H1 (cell line): ENCODE measurements around the gene ARL3. TPM values are rescaled to one million over a fixed set of nuclear protein-coding genes. Genes with fewer than 3 reads are reported as not detected.

Experiments used
- CTCF ChIA-PET: fragments of 300-600 bp; sonication (Branson Sonifier 250); formaldehyde crosslinking; loops from one replicate; lab custom pipeline; 2021; ENCODE audit not compliant: partially characterized antibody; lab: Charles Lee
- POLR2A ChIA-PET: fragments of 300-600 bp; sonication (Branson Sonifier 250); formaldehyde crosslinking; loops from one replicate; lab custom pipeline; 2021; ENCODE audit warnings: inconsistent platforms; ENCODE audit not compliant: partially characterized antibody; lab: Charles Lee
- DNase-seq, 2 experiments: peaks; one replicate each; pipeline versions ENCODE4 v3.0.0 to v3.0.0-alpha.2; 2010 to 2022; ENCODE audit warnings: low spot score in 2 of 2, low read depth in 1 of 2, mixed read lengths in 1 of 2
- FAIRE-seq: peaks from 2 replicates; lab custom pipeline; 2011; peaks lifted over from hg19 to GRCh38; lab: Jason Lieb, UNC
- H2AFZ ChIP-seq: 2 replicates; pipeline ENCODE4 v1.8.1; 2012; ENCODE audit warnings: low read length, inconsistent platforms
- H2AK5ac ChIP-seq: 2 replicates; pipeline ENCODE4 v1.6.1; 2013; ENCODE audit warnings: low read depth, low read length
- H2BK120ac ChIP-seq: replicated peaks from 2 replicates; pipeline ENCODE3; 2013; ENCODE audit warnings: low read depth, low read length, inconsistent platforms
- H2BK12ac ChIP-seq: 2 replicates; pipeline ENCODE4 v1.6.1; 2013; ENCODE audit warnings: low read depth, low read length
- H2BK15ac ChIP-seq: 2 replicates; pipeline ENCODE4 v1.6.1; 2013; ENCODE audit warnings: low read length
- H2BK20ac ChIP-seq: 2 replicates; pipeline ENCODE4 v1.6.1; 2013; ENCODE audit warnings: low read length
- H2BK5ac ChIP-seq: 2 replicates; pipeline ENCODE4 v1.6.1; 2013; ENCODE audit warnings: low read depth, low read length
- H3K14ac ChIP-seq: 2 replicates; pipeline ENCODE4 v1.6.1; 2013; ENCODE audit warnings: inconsistent platforms; ENCODE audit not compliant: insufficient read length
- H3K18ac ChIP-seq: 2 replicates; pipeline ENCODE4 v1.6.1; 2013; ENCODE audit warnings: low read length; ENCODE audit errors: extremely low read depth
- H3K23ac ChIP-seq: 2 replicates; pipeline ENCODE4 v1.6.1; 2013; ENCODE audit warnings: inconsistent platforms; ENCODE audit not compliant: insufficient read length
- H3K23me2 ChIP-seq: 2 replicates; pipeline ENCODE4 v1.6.1; 2013; ENCODE audit warnings: low read depth, low read length
- H3K27ac ChIP-seq: 2 replicates; pipeline ENCODE4 v1.6.1; 2011; ENCODE audit warnings: low read depth, low read length, inconsistent platforms
- H3K27me3 ChIP-seq, 4 experiments: replicated peaks in 1 of 4; 1 replicate in 1 of 4; 2 replicates in 3 of 4; pipeline versions ENCODE4 v1.6.1 to v1.8.1; 2011 to 2013; ENCODE audit warnings: low read length in 3 of 4, mild to moderate bottlenecking in 3 of 4, inconsistent platforms in 2 of 4, mixed read lengths in 2 of 4, moderate library complexity in 1 of 4; ENCODE audit not compliant: control insufficient read depth in 3 of 4, insufficient read depth in 3 of 4; ENCODE audit errors: extremely low read depth in 1 of 4
- H3K36me3 ChIP-seq, 4 experiments: 2 replicates each; pipeline versions ENCODE4 v1.6.1 to v1.8.1; 2011 to 2013; ENCODE audit warnings: mild to moderate bottlenecking in 4 of 4, low read length in 3 of 4, moderate library complexity in 2 of 4, control low read depth in 1 of 4, inconsistent platforms in 1 of 4; ENCODE audit not compliant: insufficient read depth in 4 of 4, control insufficient read depth in 2 of 4
- H3K4ac ChIP-seq: replicated peaks from 2 replicates; pipeline ENCODE3; 2013; ENCODE audit warnings: low read length, low read depth, mixed read lengths, inconsistent platforms; ENCODE audit not compliant: insufficient read length
- H3K4me1 ChIP-seq, 4 experiments: replicated peaks in 1 of 4; 1 replicate in 1 of 4; 2 replicates in 3 of 4; pipeline versions ENCODE4 v1.6.1 to v1.8.1; 2011 to 2013; ENCODE audit warnings: low read length in 3 of 4, inconsistent platforms in 2 of 4, mixed read lengths in 1 of 4; ENCODE audit not compliant: insufficient read depth in 4 of 4, control insufficient read depth in 3 of 4
- H3K4me2 ChIP-seq, 2 experiments: 2 replicates each; pipeline versions ENCODE4 v1.6.1 to v1.8.1; 2011 to 2013; ENCODE audit warnings: low read depth in 2 of 2, low read length in 2 of 2, control low read depth in 1 of 2, inconsistent platforms in 1 of 2, mild to moderate bottlenecking in 1 of 2; ENCODE audit not compliant: insufficient read depth in 1 of 2
- H3K4me3 ChIP-seq, 4 experiments: fragments of 200-600, 300-600 bp in 1 of 4; sonication (generic), shearing (Covaris generic), sonication (Bioruptor Twin) in 1 of 4; 2 replicates each; pipeline versions ENCODE4 v1.5.1 to v1.8.1; 2011 to 2016; ENCODE audit warnings: low read length in 4 of 4, low read depth in 3 of 4, control low read depth in 2 of 4, inconsistent platforms in 2 of 4, mild to moderate bottlenecking in 2 of 4, mixed read lengths in 1 of 4, moderate library complexity in 1 of 4; ENCODE audit not compliant: insufficient read depth in 2 of 4; ENCODE audit errors: extremely low read depth in 1 of 4
- H3K56ac ChIP-seq: replicated peaks from 2 replicates; pipeline ENCODE3; 2013; ENCODE audit warnings: low read depth, mild to moderate bottlenecking, mixed read lengths, low read length, inconsistent platforms; ENCODE audit not compliant: insufficient read length
- H3K79me1 ChIP-seq: 2 replicates; pipeline ENCODE4 v1.6.1; 2013; ENCODE audit warnings: low read depth, low read length, control low read depth
- H3K79me2 ChIP-seq, 2 experiments: 2 replicates each; pipeline versions ENCODE4 v1.6.1 to v1.8.1; 2012 to 2013; ENCODE audit warnings: low read length in 2 of 2, mild to moderate bottlenecking in 2 of 2, inconsistent platforms in 1 of 2; ENCODE audit not compliant: insufficient read depth in 2 of 2, control insufficient read depth in 1 of 2
- H3K9ac ChIP-seq, 4 experiments: replicated peaks in 1 of 4; 1 replicate in 1 of 4; 2 replicates in 3 of 4; pipeline versions ENCODE4 v1.6.1 to v1.8.1; 2011 to 2013; ENCODE audit warnings: low read depth in 3 of 4, low read length in 3 of 4, control low read depth in 2 of 4, mild to moderate bottlenecking in 2 of 4, moderate library complexity in 2 of 4, inconsistent platforms in 1 of 4; ENCODE audit errors: extremely low read depth in 1 of 4
- H3K9me3 ChIP-seq, 2 experiments: 2 replicates each; pipeline versions ENCODE4 v1.6.1 to v1.8.1; 2012 to 2013; ENCODE audit warnings: mild to moderate bottlenecking in 2 of 2, moderate library complexity in 2 of 2, control low read depth in 1 of 2, inconsistent platforms in 1 of 2, low read depth in 1 of 2, low read length in 1 of 2, mixed read lengths in 1 of 2; ENCODE audit not compliant: insufficient read depth in 2 of 2
- H4K20me1 ChIP-seq, 2 experiments: replicated peaks in 1 of 2; 2 replicates each; pipeline versions ENCODE3 to v1.8.1; 2011 to 2013; ENCODE audit warnings: inconsistent platforms in 2 of 2, low read length in 2 of 2, mild to moderate bottlenecking in 1 of 2; ENCODE audit not compliant: insufficient read depth in 2 of 2, control insufficient read depth in 1 of 2
- H4K5ac ChIP-seq: 2 replicates; pipeline ENCODE4 v1.6.1; 2013; ENCODE audit warnings: low read length, low read depth, mixed read lengths, inconsistent platforms; ENCODE audit not compliant: insufficient read length
- H4K8ac ChIP-seq: 2 replicates; pipeline ENCODE4 v1.8.0; 2013; ENCODE audit warnings: mild to moderate bottlenecking, moderate library complexity, low read length, inconsistent platforms; ENCODE audit not compliant: insufficient read depth; ENCODE audit errors: extremely low read depth
- H4K91ac ChIP-seq: replicated peaks from 2 replicates; pipeline ENCODE3; 2013; ENCODE audit warnings: low read length, mixed read lengths, inconsistent platforms; ENCODE audit not compliant: insufficient read length
- SRF ChIP-seq: IDR thresholded peaks from 2 replicates; pipeline ENCODE4 v1.6.1; 2011; ENCODE audit warnings: mild to moderate bottlenecking, low read depth, low read length, moderate library complexity
- polyA plus RNA-seq, 7 experiments: library from polyadenylated mRNA; depleted of rRNA in 3 of 7; stranded (reverse) in 5 of 7; unstranded in 2 of 7; fragments of >200 nt in 5 of 7; fragments of 200-250 nt in 2 of 7; gene quantifications; 1 replicate in 5 of 7; 2 replicates in 1 of 7; 4 replicates in 1 of 7; pipeline versions ENCODE4 v1.2.1 to v1.2.3, GENCODE V29; 2011 to 2013; ENCODE audit warnings: missing spikeins in 2 of 7, mixed read lengths in 2 of 7
- total RNA-seq: library from RNA; stranded (reverse); fragmentation: NEBNext Ultra II Directional; extraction: Animal tissue kit (Norgen Biotek cat#: 25700); gene quantifications from 2 replicates; pipeline ENCODE4 v1.2.1, GENCODE V29; 2021

Gene ARL3
- total and polyA plus RNA-seq, 2 of the 8 experiments (the other 6 are each of a cell fraction or from before 2014, with no cell fraction given) = 8.8 to 16.2 TPM

- H3K18ac ChIP-seq = no peak overlapping the region
- H4K91ac ChIP-seq = no peak overlapping the region
- no peak overlapping the region for H3K27ac ChIP-seq
- peaks cover 4 to 29% (median 16%) of the 10 kb centered on the region in 4 experiments; a peak in 7 of 8 replicates for H3K36me3 ChIP-seq
- no peak overlapping the region for H2AK5ac ChIP-seq
- no peak overlapping the region for H3K4me3 ChIP-seq
- no peaks in the 10 kb centered on the region for H4K20me1 ChIP-seq
- H3K4me1 ChIP-seq = peaks cover 0 to 6% (median 2%) of the 10 kb centered on the region in 4 experiments; a peak in 4 of 7 replicates
- no peak overlapping the region for H2BK120ac ChIP-seq
- H3K14ac ChIP-seq = no peak overlapping the region
- DNase-seq (no peak), FAIRE-seq (no peak)
- H3K9ac ChIP-seq = no peak overlapping the region
- no peak overlapping the region for H3K56ac ChIP-seq
- ChIA-PET POLR2A (interaction anchor here (0.9 to 6.5 kb wide), 4 partner anchors 13 to 78 kb away, joined by 3 to 30 read pairs (median 13); partner anchors contain the start of genes ARL3 and SFXN2), CTCF (interaction anchor here (1.4 to 4.2 kb wide), 2 partner anchors 14 to 75 kb away, joined by 4 to 33 read pairs; no protein-coding TSS in a partner anchor)
- no peak overlapping the region for H2BK20ac ChIP-seq
- no peak overlapping the region for H2BK12ac ChIP-seq
- no peaks in the 10 kb centered on the region for H3K9me3 ChIP-seq
- H3K4ac ChIP-seq = no peak overlapping the region
- H2BK5ac ChIP-seq = no peak overlapping the region
- no peaks in the 10 kb centered on the region; a peak in 1 of 7 replicates for H3K27me3 ChIP-seq
- no peak overlapping the region for H3K23ac ChIP-seq
- H4K8ac ChIP-seq = no peak overlapping the region
- H3K23me2 ChIP-seq = no peaks in the 10 kb centered on the region
- no peak overlapping the region for H3K4me2 ChIP-seq
- no peak overlapping the region for H4K5ac ChIP-seq
- no peaks in the 10 kb centered on the region for H3K79me1 ChIP-seq
- no peak overlapping the region for H2AFZ ChIP-seq
- H2BK15ac ChIP-seq = no peak overlapping the region
- no peaks in the 10 kb centered on the region for H3K79me2 ChIP-seq
- TF ChIP-seq SRF = no peak
Measured at GRCh38 chr10:102738692-102739121, 24.5 kb upstream of the ARL3 start.
